Activated gamma-delta T cell treated with Interleukin-2 at 50 U/mL for 16 hours (primary cell): Measurements from ENCODE around the gene CENPV.
"Not testable (repeated sequence)": the region's sequence is repeated elsewhere in the genome, so short reads cannot be mapped to it uniquely, and the experiment has no call there.

Experiments
- DNase-seq: peaks from one replicate; pipeline ENCODE4 v3.0.0-alpha.2; 2020

CENPV gene

DNA sequence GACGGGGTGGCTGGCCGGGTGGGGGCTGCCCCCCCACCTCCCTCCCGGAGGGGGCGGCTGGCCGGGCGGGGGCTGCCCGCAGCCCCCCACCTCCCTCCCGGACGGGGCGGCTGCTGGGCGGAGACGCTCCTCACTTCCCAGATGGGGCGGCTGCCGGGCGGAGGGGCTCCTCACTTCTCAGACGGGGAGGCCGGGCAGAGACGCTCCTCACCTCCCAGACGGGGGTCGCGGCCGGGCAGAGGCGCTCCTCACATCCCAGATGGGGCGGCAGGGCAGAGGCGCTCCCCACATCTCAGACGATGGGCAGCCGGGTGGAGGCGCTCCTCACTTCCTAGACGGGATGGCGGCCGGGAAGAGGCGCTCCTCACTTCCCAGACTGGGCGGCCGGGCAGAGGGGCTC, 41.2 kb downstream of the CENPV start:
- DNase-seq: not testable (repeated sequence)

GRCh38 chr17:16306211-16306610, 47.1 kb downstream of the CENPV start:
- no peak for DNase-seq

DNA sequence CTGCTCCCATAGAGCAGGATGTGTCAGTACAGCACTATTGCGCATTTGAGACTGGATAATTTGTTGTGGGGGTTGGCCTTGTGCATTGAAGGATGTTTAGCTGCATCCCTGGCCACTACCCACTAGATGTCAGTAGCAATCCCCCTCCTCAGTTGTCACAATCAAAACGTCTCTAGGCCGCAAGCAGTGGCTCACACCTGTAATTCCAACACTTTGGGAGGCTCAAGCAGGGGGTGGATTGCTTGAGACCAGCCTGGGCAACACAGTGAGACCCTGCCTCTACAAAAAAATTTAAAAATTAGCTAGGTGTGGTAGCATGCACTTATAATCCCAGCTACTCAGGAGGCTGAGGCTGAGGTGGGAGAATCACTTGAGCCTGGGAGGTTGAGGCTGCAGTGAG, 48.4 kb downstream of the CENPV start:
- no peak for DNase-seq

DNA sequence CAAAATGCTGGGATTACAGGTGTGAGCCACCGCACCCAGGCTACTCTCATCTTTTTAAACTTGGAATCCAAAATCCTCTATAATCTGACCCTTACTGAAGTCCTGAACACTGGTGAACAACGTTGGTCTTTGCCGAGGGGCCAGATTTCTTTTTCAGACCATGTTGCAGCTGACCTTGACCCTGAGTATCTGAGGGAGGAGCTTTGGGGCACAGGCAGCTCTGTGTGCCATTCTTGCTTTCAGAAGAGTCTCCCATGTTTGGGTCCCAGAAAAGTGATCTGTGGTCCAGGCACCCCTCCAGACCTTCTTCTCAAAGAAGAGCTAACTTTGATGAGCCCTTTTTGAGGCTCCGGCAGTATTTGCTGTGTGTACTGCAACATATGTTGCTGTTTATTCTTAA, 50.4 kb downstream of the CENPV start:
- DNase-seq: no peak

- no peak for DNase-seq
Observed at GRCh38 chr17:16301963-16302855, 51.1 kb downstream of the CENPV start.

GRCh38 chr17:16300554-16300953, 52.7 kb downstream of the CENPV start:
- no peak for DNase-seq

- no peak for DNase-seq
Observed at GRCh38 chr17:16298140-16298662, 55.1 kb downstream of the CENPV start.

GRCh38 chr17:16297367-16298139, 55.7 kb downstream of the CENPV start:
- DNase-seq: no peak

DNA sequence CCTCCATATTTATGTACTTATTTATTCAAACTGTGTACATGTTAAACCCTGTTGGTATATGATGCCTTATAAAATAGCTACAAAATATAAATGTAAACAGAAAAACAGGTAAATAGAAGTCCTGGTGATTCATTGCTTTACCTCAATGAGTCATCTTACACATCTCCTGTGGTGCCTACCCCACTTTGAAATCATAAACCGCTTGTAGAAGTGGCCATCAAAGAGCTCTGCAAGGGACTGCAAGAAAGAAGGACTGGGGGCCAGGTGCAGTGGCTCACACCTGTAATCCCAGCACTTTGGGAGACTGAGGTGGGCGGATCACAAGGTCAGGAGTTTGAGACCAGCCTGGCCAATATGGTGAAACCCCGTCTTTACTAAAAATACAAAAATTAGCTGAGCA, 57.2 kb downstream of the CENPV start:
- DNase-seq: peak; percentile 11

- DNase-seq: no peak
Observed at GRCh38 chr17:16294560-16294959, 58.7 kb downstream of the CENPV start.

DNA sequence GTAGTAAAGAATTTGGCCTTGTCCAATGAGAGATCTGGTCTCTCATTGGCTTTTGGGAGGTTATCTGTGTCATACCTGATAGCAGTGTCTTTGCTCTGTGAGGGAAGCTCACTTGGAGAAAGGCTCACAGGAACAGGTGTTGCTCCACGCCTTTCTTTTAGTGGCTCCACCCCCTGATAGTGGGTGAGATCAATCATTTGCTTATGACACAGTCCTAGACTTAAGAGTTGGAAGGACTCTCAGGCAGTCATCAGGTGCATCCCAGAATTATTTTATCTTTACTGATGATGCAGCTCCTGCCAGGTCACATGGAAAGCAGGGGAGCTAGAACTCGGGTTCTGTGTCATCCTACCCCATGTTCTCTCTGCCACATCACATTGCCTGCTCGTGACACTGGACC, 59.3 kb downstream of the CENPV start:
- DNase-seq: no peak
